Subcutaneous adipose tissue (tissue), 4 donors: ENCODE results near the gene TJAP1. TPM values are rescaled to one million over a fixed set of nuclear protein-coding genes. Genes with fewer than 3 reads are reported as not detected.

ENCODE experiments used
- CTCF ChIP-seq: fragments of 450-650 bp; IDR thresholded peaks from one replicate; pipeline ENCODE4 v1.5.1; 2016; ENCODE audit warnings: low read depth, mild to moderate bottlenecking, control low read depth, antibody characterized with exemption, moderate library complexity
- small RNA-seq: library from RNA; depleted of rRNA; stranded (forward); fragments of <200 nt; gene quantifications from one replicate; pipeline ENCODE3, GENCODE V24; 2016
- total RNA-seq, 4 donors: library from RNA; depleted of rRNA; stranded (reverse); fragments of >200 nt; gene quantifications; one replicate each; pipeline ENCODE4 v1.1.0, GENCODE V29; 2016

TJAP1 gene
- total RNA-seq, 4 donors from 2014 or later = 13.4 to 29.6 (median 16.3) TPM

DNA sequence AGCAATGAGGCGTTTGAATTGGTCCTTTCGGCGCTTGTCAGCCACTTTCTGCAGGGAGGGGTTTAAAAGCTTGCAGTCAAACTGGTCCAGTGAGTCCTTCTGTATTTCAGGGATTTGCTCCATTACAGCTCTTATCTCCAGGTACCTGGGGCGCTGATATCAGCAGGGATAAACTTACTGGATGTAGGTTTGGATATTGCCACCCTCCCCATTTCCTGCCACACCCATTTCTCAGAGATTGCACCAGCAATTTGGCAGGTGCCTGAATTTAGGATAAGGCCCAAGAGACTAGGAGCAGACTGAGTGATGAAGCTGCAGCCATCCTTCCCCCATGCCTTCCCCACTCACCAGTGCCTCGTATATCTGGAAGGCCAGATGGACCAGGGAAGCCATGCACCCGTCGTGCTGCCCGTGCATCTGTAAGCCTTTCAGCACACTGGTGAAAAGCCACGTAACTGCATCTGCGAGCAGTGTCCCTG is 47.2 kb downstream of the TJAP1 start:
- TF ChIP-seq CTCF = no peak

DNA sequence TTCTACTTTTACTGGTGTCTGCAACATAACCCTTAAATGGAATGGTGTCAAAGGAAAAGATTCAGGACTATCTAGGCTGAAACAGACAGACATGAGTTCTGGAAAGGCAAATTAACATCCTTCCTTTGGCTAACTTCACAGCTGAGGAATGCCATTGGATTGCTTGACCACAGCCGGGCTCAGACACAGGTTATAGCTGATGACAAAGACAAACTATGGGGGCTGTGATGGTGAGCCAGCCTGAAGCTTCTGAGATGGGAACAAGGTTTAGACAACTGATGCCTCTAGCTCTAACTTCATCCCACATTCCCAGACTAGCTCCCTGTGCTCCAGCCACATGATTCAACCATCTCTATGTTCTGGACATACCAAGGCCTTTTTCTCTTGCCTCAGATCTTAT is 54.8 kb downstream of the TJAP1 start:
- TF ChIP-seq CTCF = no peak

GRCh38 chr6:43540507-43540906 is 63.1 kb downstream of the TJAP1 start:
- TF ChIP-seq CTCF = no peak

GRCh38 chr6:43541774-43542471 is 64.6 kb downstream of the TJAP1 start:
- no peak for TF ChIP-seq CTCF

GRCh38 chr6:43544461-43544860 is 67.1 kb downstream of the TJAP1 start:
- no peak for TF ChIP-seq CTCF

- no peak for TF ChIP-seq CTCF
Measured at GRCh38 chr6:43547222-43547621, 69.9 kb downstream of the TJAP1 start.

Small RNA genes within 50 kb of the gene (small RNA-seq; reads per million reads assigned to genes)
- gene MIR6780B (not detected), gene RF00426 (not detected), gene RNU6-1113P (not detected)

Other genes with a start within 250 kb of the TJAP1 start
- gene DNPH1, start 248.1 kb upstream of the TJAP1 start, total RNA-seq = 10 to 100 TPM; 29.8 to 72.9 (median 50.8) TPM
- not detected for gene TTBK1, start 234.1 kb upstream of the TJAP1 start, total RNA-seq
- gene SLC22A7, start 179.3 kb upstream of the TJAP1 start, total RNA-seq = not detected
- gene CRIP3, start 168.7 kb upstream of the TJAP1 start, total RNA-seq = 1 to 10 TPM in 1 of 4 donors, under 1 TPM in 1, not detected in 2; 0.88 to 2.0 TPM
- 10 to 100 TPM; 16.1 to 18.9 (median 17.9) TPM for gene ZNF318, start 107.9 kb upstream of the TJAP1 start, total RNA-seq
- gene ABCC10, start 50.0 kb upstream of the TJAP1 start, total RNA-seq = 10 to 100 TPM in 2 of 4 donors, 1 to 10 TPM in 2; 7.0 to 12.9 (median 9.7) TPM
- not detected for gene DLK2, start 22.0 kb upstream of the TJAP1 start, total RNA-seq
- gene LRRC73, start 32.8 kb downstream of the TJAP1 start, total RNA-seq = under 1 TPM in 2 of 4 donors, not detected in 2; 0.33 to 0.57 TPM
- 100 to 1,000 TPM in 1 of 4 donors, 10 to 100 TPM in 3; 64.1 to 135 (median 83.7) TPM for gene YIPF3, start 39.4 kb downstream of the TJAP1 start, total RNA-seq
- 10 to 100 TPM; 12.4 to 19.6 (median 14.6) TPM for gene POLR1C, start 39.5 kb downstream of the TJAP1 start, total RNA-seq
- 10 to 100 TPM; 14.5 to 36.5 (median 16.0) TPM for gene XPO5, start 98.5 kb downstream of the TJAP1 start, total RNA-seq
- 10 to 100 TPM in 1 of 4 donors, 1 to 10 TPM in 3; 4.6 to 16.3 (median 7.4) TPM for gene POLH, start 98.6 kb downstream of the TJAP1 start, total RNA-seq
- gene GTPBP2, start 151.7 kb downstream of the TJAP1 start, total RNA-seq = 10 to 100 TPM; 36.4 to 54.6 (median 46.0) TPM
- 10 to 100 TPM; 15.6 to 37.2 (median 26.6) TPM for gene MAD2L1BP, start 158.3 kb downstream of the TJAP1 start, total RNA-seq
- gene RSPH9, start 167.5 kb downstream of the TJAP1 start, total RNA-seq = under 1 TPM in 2 of 4 donors, not detected in 2; 0.19 to 0.49 TPM
- 10 to 100 TPM; 28.5 to 31.3 (median 30.4) TPM for gene MRPS18A, start 210.2 kb downstream of the TJAP1 start, total RNA-seq